GM20431 (cell line): ENCODE measurements around the gene DAPK1.

Experiments used
- in situ Hi-C: fragments of 300-500 bp; cut with MseI, MboI; formaldehyde crosslinking; loops from one replicate; pipeline ENCODE4 v1.15.0; 2020; ENCODE audit warnings: low sequenced_read_pairs; ENCODE audit not compliant: unreplicated experiment

DAPK1 gene

GRCh38 chr9:87515588-87516221 is 18.0 kb downstream of the DAPK1 start:
- in situ Hi-C loops: no loop called here

GRCh38 chr9:87516222-87516925 is 18.7 kb downstream of the DAPK1 start:
- in situ Hi-C loops: no loop called here

GRCh38 chr9:87516926-87517290 is 19.2 kb downstream of the DAPK1 start:
- in situ Hi-C loops: no loop called here

- in situ Hi-C loops: no loop called here
Observed at GRCh38 chr9:87517732-87518131, 20.1 kb downstream of the DAPK1 start.

GRCh38 chr9:87518702-87519335 is 21.2 kb downstream of the DAPK1 start:
- in situ Hi-C loops: no loop called here

GRCh38 chr9:87519461-87519860 is 21.8 kb downstream of the DAPK1 start:
- in situ Hi-C loops: no loop called here

GRCh38 chr9:87520172-87520683 is 22.6 kb downstream of the DAPK1 start:
- in situ Hi-C loops: no loop called here

GRCh38 chr9:87521834-87522233 is 24.2 kb downstream of the DAPK1 start:
- in situ Hi-C loops: no loop called here

GRCh38 chr9:87524061-87524460 is 26.4 kb downstream of the DAPK1 start:
- in situ Hi-C loops: no loop called here

GRCh38 chr9:87525546-87526303 is 28.1 kb downstream of the DAPK1 start:
- in situ Hi-C loops: no loop called here

GRCh38 chr9:87527211-87527916 is 29.7 kb downstream of the DAPK1 start:
- in situ Hi-C loops: no loop called here

GRCh38 chr9:87528969-87529368 is 31.3 kb downstream of the DAPK1 start:
- in situ Hi-C loops: no loop called here

GRCh38 chr9:87529671-87530070 is 32.0 kb downstream of the DAPK1 start:
- in situ Hi-C loops: no loop called here

- in situ Hi-C loops: no loop called here
Observed at GRCh38 chr9:87530716-87531115, 33.0 kb downstream of the DAPK1 start.

- in situ Hi-C loops: no loop called here
Observed at GRCh38 chr9:87531370-87532295, 34.0 kb downstream of the DAPK1 start.

GRCh38 chr9:87533271-87533670 is 35.6 kb downstream of the DAPK1 start:
- in situ Hi-C loops: no loop called here

- in situ Hi-C loops: no loop called here
Observed at GRCh38 chr9:87534036-87534435, 36.4 kb downstream of the DAPK1 start.

- in situ Hi-C loops: no loop called here
Observed at GRCh38 chr9:87534957-87535356, 37.3 kb downstream of the DAPK1 start.
